WI38 (cell line): ENCODE measurements around the gene JAKMIP2.

Experiments used
- H3K4me3 ChIP-seq: 2 replicates; pipeline ENCODE4 v1.5.1; 2011; ENCODE audit warnings: low read depth, mild to moderate bottlenecking, control low read depth, low read length
- CTCF ChIP-seq: IDR thresholded peaks from 2 replicates; pipeline ENCODE4 v1.5.1; 2012; ENCODE audit warnings: low read depth, mild to moderate bottlenecking, control low read depth, low read length

The JAKMIP2 gene

GRCh38 chr5:147669169-147669869 lies 113.2 kb downstream of the JAKMIP2 start:
- no peak for TF ChIP-seq CTCF
- no peak overlapping the region for H3K4me3 ChIP-seq

- H3K4me3 ChIP-seq = no peak overlapping the region
- TF ChIP-seq CTCF = no peak
Observed at GRCh38 chr5:147668385-147668784, 114.1 kb downstream of the JAKMIP2 start.

DNA sequence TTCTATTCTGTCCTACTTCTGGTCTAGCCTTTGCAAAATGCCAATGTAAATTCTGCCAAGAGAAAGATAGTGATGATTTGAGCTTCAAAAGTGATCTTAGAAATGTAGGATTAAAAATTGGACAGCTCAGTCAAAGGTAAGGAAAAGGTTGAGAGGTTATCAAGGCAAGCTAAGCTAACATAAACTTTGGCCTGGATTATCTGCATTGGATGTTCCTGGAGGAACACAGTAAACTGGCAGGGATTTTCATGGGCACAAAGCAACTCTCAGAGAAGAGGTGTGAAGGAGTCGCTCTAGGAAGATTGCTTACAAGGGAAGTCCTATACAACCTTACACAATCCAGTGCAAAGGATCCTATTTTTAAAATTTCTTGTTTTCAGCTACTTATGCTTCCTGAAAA lies 115.2 kb downstream of the JAKMIP2 start:
- no peak overlapping the region for H3K4me3 ChIP-seq
- TF ChIP-seq CTCF = no peak

DNA sequence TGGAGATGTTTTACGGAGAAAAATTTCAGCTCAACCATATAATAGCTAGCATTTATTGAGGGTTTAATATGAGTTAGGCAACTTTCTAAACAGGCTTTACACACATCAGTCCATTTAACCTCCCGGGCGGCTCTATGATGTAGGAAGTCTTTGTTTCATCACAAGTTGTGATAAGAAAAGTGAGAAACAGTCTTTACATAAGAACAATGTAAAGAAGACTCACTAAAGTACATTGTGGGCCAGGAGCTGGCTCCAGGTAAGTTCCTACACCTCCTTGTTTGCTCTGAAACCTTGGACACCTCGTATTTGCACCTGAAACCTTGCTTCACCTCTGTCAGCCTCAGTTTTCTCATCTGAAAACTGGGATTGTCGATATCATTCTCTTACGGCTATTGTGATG lies 116.1 kb downstream of the JAKMIP2 start:
- no peak for TF ChIP-seq CTCF
- no peak overlapping the region for H3K4me3 ChIP-seq

- no peak for TF ChIP-seq CTCF
Observed at GRCh38 chr5:147661541-147661940, 121.0 kb downstream of the JAKMIP2 start.

GRCh38 chr5:147659166-147659929 lies 123.2 kb downstream of the JAKMIP2 start:
- H3K4me3 ChIP-seq = no peak overlapping the region
- no peak for TF ChIP-seq CTCF

More at GRCh38 chr5:147661541-147661940, 121.0 kb downstream of the JAKMIP2 start:
- no peak overlapping the region for H3K4me3 ChIP-seq

DNA sequence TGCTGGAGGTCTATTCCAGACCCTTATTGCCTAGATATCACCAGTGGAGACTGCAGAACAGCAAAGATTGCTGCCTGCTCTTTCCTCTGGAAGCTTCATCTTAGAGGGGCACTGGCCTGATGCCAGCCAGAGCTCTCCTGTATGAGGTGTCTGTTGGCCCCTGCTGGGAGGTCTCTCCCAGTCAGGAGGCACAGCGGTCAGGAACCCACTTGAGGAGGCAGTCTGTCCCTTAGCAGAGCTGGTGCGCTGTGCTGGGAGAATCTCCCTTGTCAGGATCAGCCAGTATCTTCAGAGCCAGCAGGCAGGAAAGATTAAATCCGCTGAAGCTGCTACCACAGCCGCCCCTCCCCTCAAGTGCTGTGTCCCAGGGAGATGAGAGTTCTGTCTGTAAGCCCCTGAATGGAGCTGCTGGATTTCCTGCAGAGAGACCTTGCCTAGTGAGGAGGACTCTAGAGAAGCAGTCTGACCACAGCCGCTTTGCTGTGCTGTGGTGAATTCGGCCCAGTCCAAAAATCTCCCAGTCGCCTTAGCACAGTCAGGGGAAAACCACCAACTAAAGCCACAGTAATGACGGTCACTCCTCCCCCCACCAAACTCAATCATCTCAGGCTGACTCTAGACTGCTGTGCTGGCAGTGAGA lies 124.1 kb downstream of the JAKMIP2 start:
- no peak overlapping the region for H3K4me3 ChIP-seq
- TF ChIP-seq CTCF = no peak
